Ovary (tissue), 9 donors: ENCODE data around the gene KLHDC8A. TPM values are rescaled to one million over a fixed set of nuclear protein-coding genes. Genes with fewer than 3 reads are reported as not detected.

Experiments used
- DNase-seq, 5 donors: peaks; one replicate each; pipeline ENCODE4 v3.0.0-alpha.2; 2019 to 2020
- H3K27ac ChIP-seq, 2 donors: fragments of 200-600 bp; one replicate each; pipeline versions ENCODE4 v1.5.1 to v1.8.0; 2019 to 2022
- H3K27me3 ChIP-seq: fragments of 200-600 bp; one replicate; pipeline ENCODE4 v1.8.0; 2022
- H3K36me3 ChIP-seq: fragments of 200-600 bp; sonication (generic); one replicate; pipeline ENCODE4 v1.5.1; 2019
- H3K4me1 ChIP-seq: one replicate; pipeline ENCODE4 v1.8.1; 2013; ENCODE audit warnings: mild to moderate bottlenecking, moderate library complexity; ENCODE audit not compliant: insufficient read depth
- H3K4me3 ChIP-seq: fragments of 200-600 bp; sonication (generic); one replicate; pipeline ENCODE4 v1.5.1; 2017
- H3K9me3 ChIP-seq, 2 donors: fragments of 200-600 bp in 1 of 2; sonication (generic) in 1 of 2; one replicate each; pipeline versions ENCODE4 v1.5.1 to v1.8.1; 2013 to 2019; ENCODE audit warnings: mild to moderate bottlenecking in 1 of 2, moderate library complexity in 1 of 2
- CTCF ChIP-seq, 3 donors: fragments of 450-650 bp in 2 of 3; fragments of 200-600 bp in 1 of 3; IDR thresholded peaks; one replicate each; pipeline versions ENCODE4 v1.5.1 to v1.8.0; 2016 to 2022; ENCODE audit warnings: antibody characterized with exemption in 3 of 3, mild to moderate bottlenecking in 1 of 3
- EP300 ChIP-seq: sonication (generic); formaldehyde crosslinking; IDR thresholded peaks from one replicate; pipeline ENCODE4 v1.6.1; 2017; ENCODE audit warnings: antibody characterized with exemption
- POLR2A ChIP-seq: fragments of 450-650 bp; IDR thresholded peaks from one replicate; pipeline ENCODE4 v1.6.1; 2017; ENCODE audit warnings: antibody characterized with exemption, mild to moderate bottlenecking, moderate library complexity
- WGBS, 3 donors: extraction: QIAGEN DNeasy Blood & Tissue Kit in 1 of 3; methylation state at CpG; one replicate each; pipeline versions ENCODE4 v1.1.5 to v1.1.7; 2013 to 2017; 5-methylcytosine and 5-hydroxymethylcytosine counted together
- intact Hi-C, 4 donors: fragments of 100-400 bp; cut with DNase I; formaldehyde crosslinking; loops; one replicate each; pipeline versions ENCODE4 v1.11.0 to v1.15.1; 2022 to 2023
- polyA plus RNA-seq, 2 donors: library from polyadenylated mRNA; stranded (reverse); fragments of 200-250 nt in 1 of 2; fragments of 350-450 nt in 1 of 2; fragmentation: Illumina TruSeq in 1 of 2; extraction: RNeasy Lipid Tissue Mini Kit (QIAGEN cat#74804) in 1 of 2; gene quantifications; one replicate each; pipeline ENCODE4 v1.2.3, GENCODE V29; 2013 to 2014
- total RNA-seq, 7 donors: library from RNA; depleted of rRNA in 2 of 7; stranded (reverse); fragments of >200 nt in 2 of 7; fragmentation: NEBNext Ultra II Directional in 3 of 7; extraction: Animal tissue kit (Norgen Biotek cat#: 25700) in 3 of 7; gene quantifications; one replicate each; pipeline versions ENCODE4 v1.1.0 to v1.2.4, GENCODE V29; 2016 to 2023
- donor health status: DM: no; HTN: no; CAD: no; lungs with moderate emphysema.
- donor health status: DM: no; HTN: no; CAD: no.
- donor health status: Bipolar disorder and iron deficiency.
- donor health status: DM: yes; HTN: yes; CAD: no.
- donor health status: DM: no; HTN: no; CAD: no.
- donor health status: DM: yes; HTN: yes; CAD: no.

The KLHDC8A gene
- total and polyA plus RNA-seq, 9 donors = 111 to 457 (median 270) TPM

GRCh38 chr1:205319081-205320018 is 37.4 kb downstream of the KLHDC8A start:
- H3K27ac ChIP-seq = no peak overlapping the region
- no peaks in the 10 kb centered on the region for H3K36me3 ChIP-seq

GRCh38 chr1:205318231-205318991 is 38.3 kb downstream of the KLHDC8A start:
- Histone ChIP-seq H3K27me3 (no peaks in the 10 kb centered on the region), H3K9me3 (no peaks in the 10 kb centered on the region), H3K4me3 (no peak overlapping the region), H3K4me1 (peaks cover 21% of the 10 kb centered on the region), H3K27ac (no peak overlapping the region), H3K36me3 (no peaks in the 10 kb centered on the region)
- 92 to 97% (median 93%) methylated on average over 6 of the region's 6 CpGs for WGBS, 3 donors
- TF ChIP-seq EP300 = no peak
- no peak for TF ChIP-seq POLR2A
- TF ChIP-seq CTCF (IDR thresholded peaks at IDR 0.05) = no peak
- intact Hi-C loops = no loop called here
- DNase-seq = no peak

More at GRCh38 chr1:205319081-205320018, 37.4 kb downstream of the KLHDC8A start:
- 42 to 56% (median 44%) methylated on average over 6 of the region's 6 CpGs for WGBS, 3 donors
- peaks cover 15% of the 10 kb centered on the region for H3K4me1 ChIP-seq
- H3K9me3 ChIP-seq = no peaks in the 10 kb centered on the region
- H3K27me3 ChIP-seq = no peaks in the 10 kb centered on the region
- peak; percentile 59 to 77 (median 76) for DNase-seq
- intact Hi-C loops = loop anchor here in 1 of 4 donors (5.0 kb wide), 1 partner anchor 42 kb away; no protein-coding TSS in a partner anchor
- H3K4me3 ChIP-seq = no peak overlapping the region
- TF ChIP-seq CTCF (IDR thresholded peaks at IDR 0.05) (no peak), POLR2A (no peak), EP300 (no peak)

GRCh38 chr1:205317311-205317917 is 39.3 kb downstream of the KLHDC8A start:
- intact Hi-C loops = no loop called here
- no peaks in the 10 kb centered on the region for H3K9me3 ChIP-seq
- no peak overlapping the region for H3K27ac ChIP-seq
- DNase-seq = peak; percentile 62 to 87 (median 80)
- H3K27me3 ChIP-seq = no peaks in the 10 kb centered on the region
- peaks cover 22% of the 10 kb centered on the region for H3K4me1 ChIP-seq
- H3K4me3 ChIP-seq = no peak overlapping the region
- no peaks in the 10 kb centered on the region for H3K36me3 ChIP-seq
- TF ChIP-seq CTCF (IDR thresholded peaks at IDR 0.05) (no peak), POLR2A (no peak), EP300 (no peak)
- WGBS, 3 donors = 26 to 27% (median 27%) methylated on average over 7 of the region's 7 CpGs

GRCh38 chr1:205316161-205316566 is 40.6 kb downstream of the KLHDC8A start:
- TF ChIP-seq EP300 (no peak), POLR2A (no peak), CTCF (IDR thresholded peaks at IDR 0.05) (no peak)
- WGBS, 3 donors = 48 to 69% (median 64%) methylated on average over 2 of the region's 2 CpGs
- H3K4me3 ChIP-seq = no peak overlapping the region
- H3K27me3 ChIP-seq = no peaks in the 10 kb centered on the region
- H3K9me3 ChIP-seq = no peaks in the 10 kb centered on the region
- H3K36me3 ChIP-seq = no peaks in the 10 kb centered on the region
- intact Hi-C loops = no loop called here
- H3K27ac ChIP-seq = no peak overlapping the region
- no peak for DNase-seq
- H3K4me1 ChIP-seq = peaks cover 22% of the 10 kb centered on the region
